Subcutaneous adipose tissue (tissue), 4 donors: ENCODE measurements around the gene CCR9. TPM values are rescaled to one million over a fixed set of nuclear protein-coding genes. Genes with fewer than 3 reads are reported as not detected.

Experiments
- CTCF ChIP-seq: fragments of 450-650 bp; IDR thresholded peaks from one replicate; pipeline ENCODE4 v1.5.1; 2016; ENCODE audit warnings: low read depth, mild to moderate bottlenecking, control low read depth, antibody characterized with exemption, moderate library complexity
- total RNA-seq, 4 donors: library from RNA; depleted of rRNA; stranded (reverse); fragments of >200 nt; gene quantifications; one replicate each; pipeline ENCODE4 v1.1.0, GENCODE V29; 2016

Gene CCR9
- total RNA-seq, 4 donors from 2014 or later = not detected

GRCh38 chr3:45868650-45869049 is 17.7 kb upstream of the CCR9 start:
- TF ChIP-seq CTCF = no peak

DNA sequence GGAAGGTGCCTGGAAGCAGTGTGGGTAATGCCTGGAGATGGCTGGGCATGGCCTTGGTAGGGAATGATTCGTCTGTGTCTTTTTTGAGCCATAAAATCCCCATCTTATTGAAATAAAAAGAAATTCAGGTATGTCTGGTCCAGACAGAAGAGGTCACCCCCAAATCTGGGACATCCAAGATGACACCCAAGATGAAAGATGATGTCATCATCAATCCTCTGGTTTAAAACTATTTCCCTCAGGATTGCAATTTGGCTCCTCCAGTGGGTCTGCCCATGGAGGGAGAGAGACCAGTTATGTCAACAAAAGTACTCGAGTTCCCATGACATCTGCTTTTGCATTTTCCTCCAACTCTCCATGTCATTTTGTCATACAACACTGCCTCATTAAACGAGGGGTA is 16.7 kb upstream of the CCR9 start:
- no peak for TF ChIP-seq CTCF

- no peak for TF ChIP-seq CTCF
Measured at GRCh38 chr3:45870099-45870498, 16.2 kb upstream of the CCR9 start.

DNA sequence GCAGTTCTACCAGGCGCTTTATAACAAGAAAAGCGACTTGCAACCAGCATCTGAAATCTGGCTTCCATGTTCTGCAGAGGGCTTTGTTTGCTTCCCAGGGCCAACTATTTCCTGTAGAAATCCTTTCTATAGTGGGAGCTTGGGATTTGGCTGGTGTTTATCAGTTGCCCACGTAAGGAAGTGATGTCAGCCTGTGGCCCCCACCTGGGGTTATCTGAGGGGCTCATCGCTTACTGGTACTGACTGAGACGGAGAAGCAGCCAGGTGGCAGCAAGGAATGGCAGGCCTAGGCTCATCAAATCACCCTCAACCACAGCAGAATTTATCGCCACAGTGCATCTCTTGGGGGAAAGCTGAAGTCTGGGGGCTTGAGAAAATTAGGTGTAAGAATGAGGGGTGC is 14.6 kb upstream of the CCR9 start:
- no peak for TF ChIP-seq CTCF

- TF ChIP-seq CTCF = no peak
Measured at GRCh38 chr3:45872569-45872968, 13.8 kb upstream of the CCR9 start.

GRCh38 chr3:45873036-45873435 is 13.3 kb upstream of the CCR9 start:
- no peak for TF ChIP-seq CTCF

DNA sequence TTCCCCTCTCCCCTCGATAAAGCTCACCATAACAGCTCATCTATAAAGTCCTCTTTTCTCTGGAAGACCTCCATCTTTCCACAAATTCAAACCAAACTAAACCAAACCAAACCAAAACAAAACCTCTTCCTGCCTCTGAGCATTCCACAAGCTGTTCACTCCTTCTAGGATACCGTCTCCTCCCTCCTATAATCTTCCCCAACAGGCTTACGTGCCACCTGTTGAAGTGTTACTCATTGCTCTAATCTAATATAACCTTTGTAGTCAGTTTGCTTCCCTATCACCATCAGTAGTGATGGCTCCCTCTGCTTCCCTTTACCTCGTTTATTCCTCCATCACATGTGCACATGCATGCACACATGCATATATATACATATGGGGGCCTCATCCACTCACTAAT is 12.7 kb upstream of the CCR9 start:
- no peak for TF ChIP-seq CTCF
